ENCODE data around the gene ZNF592. TPM values are rescaled to one million over a fixed set of nuclear protein-coding genes. Genes with fewer than 3 reads are reported as not detected.

ZNF592 gene
- total RNA-seq, 1 experiment from 2014 or later: 34.6 TPM

DNA sequence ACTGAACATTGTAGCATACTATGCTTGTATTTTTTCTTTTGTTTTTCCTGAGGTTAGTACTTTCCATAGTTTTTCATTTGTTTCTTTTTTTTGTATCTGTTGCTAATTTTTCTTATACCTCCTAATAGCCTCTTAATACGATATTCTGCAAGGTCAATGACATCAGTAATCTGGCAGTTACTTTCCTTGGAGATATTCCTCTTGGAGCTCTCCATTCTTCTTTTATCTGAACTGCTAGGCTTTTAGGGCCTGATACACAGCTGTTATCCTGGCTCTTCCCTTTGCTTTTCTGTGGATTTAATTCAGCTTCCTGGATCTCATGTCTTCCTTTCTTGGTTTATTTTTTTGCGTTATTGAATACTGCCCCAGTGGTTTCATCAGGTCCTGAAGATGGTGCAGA lies 81.6 kb downstream of the ZNF592 start:
- Histone ChIP-seq H3K23me2 (ENCODE audit: insufficient read length, low read depth, low read length, poor library complexity, severe bottlenecking) (no peaks in the 10 kb centered on the region), H2BK12ac (ENCODE audit: insufficient read length, low read depth, low read length) (no peak overlapping the region), H2BK120ac (ENCODE audit: low read depth, low read length, poor library complexity, severe bottlenecking) (no peak overlapping the region), H3K4me2 (ENCODE audit: insufficient read depth, insufficient read length, low read length) (no peak overlapping the region), H3K27ac (ENCODE audit: insufficient read length, low read depth, low read length) (no peak overlapping the region), H3K9ac (ENCODE audit: extremely low read depth, insufficient read length, low read length) (no peak overlapping the region), H4K5ac (ENCODE audit: insufficient read length, low read depth, low read length) (no peak overlapping the region), H3K4me1 (ENCODE audit: insufficient read depth, low read length) (no peaks in the 10 kb centered on the region), H4K8ac (replicated peaks; ENCODE audit: insufficient read length, low read depth, low read length) (no peak overlapping the region), H3K23ac (ENCODE audit: insufficient read length, low read depth, low read length) (no peak overlapping the region), H2BK5ac (ENCODE audit: insufficient read length, low read length) (no peak overlapping the region), H2BK20ac (ENCODE audit: low read depth, low read length, poor library complexity, severe bottlenecking) (no peak overlapping the region), H2BK15ac (ENCODE audit: low read depth, low read length) (no peak overlapping the region), H3K18ac (ENCODE audit: insufficient read length, low read depth, low read length) (no peak overlapping the region), H4K91ac (ENCODE audit: insufficient read length, low read depth, low read length) (no peak overlapping the region), H2AFZ (ENCODE audit: low read length) (no peak overlapping the region), H3K4ac (ENCODE audit: low read depth, low read length) (no peak overlapping the region), H3K14ac (ENCODE audit: insufficient read depth, low read length) (no peak overlapping the region), H3K56ac (ENCODE audit: insufficient read length, low read depth, low read length) (no peak overlapping the region), H3K9me3 (ENCODE audit: control insufficient read depth, low read depth, low read length) (no peaks in the 10 kb centered on the region), H4K20me1 (ENCODE audit: control insufficient read depth, insufficient read depth, insufficient read length) (no peaks in the 10 kb centered on the region), H3K79me1 (ENCODE audit: insufficient read depth, low read depth, low read length, poor library complexity, severe bottlenecking) (no peaks in the 10 kb centered on the region), H3K27me3 (ENCODE audit: insufficient read depth, low read length) (no peaks in the 10 kb centered on the region), H3K79me2 (ENCODE audit: insufficient read depth, low read length) (no peaks in the 10 kb centered on the region), H3T11ph (ENCODE audit: low read length) (no peak overlapping the region), H2AK5ac (ENCODE audit: insufficient read length, low read length) (no peak overlapping the region)
- no CpG with 5 or more reads among the region's 2 CpGs for WGBS (ENCODE audit: extremely low coverage, insufficient read length, low lambda C conversion rate)
- H3K4me3 Mint-ChIP-seq: no peak overlapping the region
- peaks cover 14 to 16% of the 10 kb centered on the region in 2 experiments for H3K4me1 Mint-ChIP-seq
- H3K36me3 Mint-ChIP-seq (ENCODE audit: insufficient read depth in 1 of 3, low read depth in 3 of 3): peaks cover 0 to 33% (median 5%) of the 10 kb centered on the region in 3 experiments; a peak in 4 of 7 replicates
- TF ChIP-seq, protein P1, sequence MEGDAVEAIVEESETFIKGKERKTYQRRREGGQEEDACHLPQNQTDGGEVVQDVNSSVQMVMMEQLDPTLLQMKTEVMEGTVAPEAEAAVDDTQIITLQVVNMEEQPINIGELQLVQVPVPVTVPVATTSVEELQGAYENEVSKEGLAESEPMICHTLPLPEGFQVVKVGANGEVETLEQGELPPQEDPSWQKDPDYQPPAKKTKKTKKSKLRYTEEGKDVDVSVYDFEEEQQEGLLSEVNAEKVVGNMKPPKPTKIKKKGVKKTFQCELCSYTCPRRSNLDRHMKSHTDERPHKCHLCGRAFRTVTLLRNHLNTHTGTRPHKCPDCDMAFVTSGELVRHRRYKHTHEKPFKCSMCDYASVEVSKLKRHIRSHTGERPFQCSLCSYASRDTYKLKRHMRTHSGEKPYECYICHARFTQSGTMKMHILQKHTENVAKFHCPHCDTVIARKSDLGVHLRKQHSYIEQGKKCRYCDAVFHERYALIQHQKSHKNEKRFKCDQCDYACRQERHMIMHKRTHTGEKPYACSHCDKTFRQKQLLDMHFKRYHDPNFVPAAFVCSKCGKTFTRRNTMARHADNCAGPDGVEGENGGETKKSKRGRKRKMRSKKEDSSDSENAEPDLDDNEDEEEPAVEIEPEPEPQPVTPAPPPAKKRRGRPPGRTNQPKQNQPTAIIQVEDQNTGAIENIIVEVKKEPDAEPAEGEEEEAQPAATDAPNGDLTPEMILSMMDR (conservative IDR thresholded peaks at IDR 0.05): no peak
- H3K27me3 Mint-ChIP-seq (ENCODE audit: low read depth): no peaks in the 10 kb centered on the region
- no peak for DNase-seq
- H3K9me3 Mint-ChIP-seq: no peaks in the 10 kb centered on the region
- no peak overlapping the region for H3K27ac Mint-ChIP-seq

All from H9 (cell line).